H7 (cell line): Measurements from ENCODE around the gene FADS3. TPM values are rescaled to one million over a fixed set of nuclear protein-coding genes. Genes with fewer than 3 reads are reported as not detected.
A peak's percentile ranks its signal among the peaks of the same experiment; 100 is the strongest.

Source experiments
- DNase-seq: peaks from one replicate; pipeline ENCODE4 v3.0.0; 2012
- H3K27me3 ChIP-seq: 2 replicates; pipeline ENCODE4 v1.6.0; 2011; ENCODE audit warnings: mild to moderate bottlenecking, low read length; ENCODE audit not compliant: control insufficient read depth, insufficient read depth
- H3K36me3 ChIP-seq: replicated peaks from 2 replicates; pipeline ENCODE4 v1.5.1; 2011; ENCODE audit warnings: low read length; ENCODE audit not compliant: control insufficient read depth, insufficient read depth
- H3K4me3 ChIP-seq: 2 replicates; pipeline ENCODE4 v1.5.1; 2011; ENCODE audit warnings: low read depth, mild to moderate bottlenecking, control low read depth, low read length, moderate library complexity; ENCODE audit not compliant: insufficient read depth
- total RNA-seq: library from RNA; depleted of rRNA; stranded (reverse); fragments of >200 nt; shearing (Covaris generic); gene quantifications from 2 replicates; pipeline ENCODE4 v1.2.3, GENCODE V29; 2014; rRNA removed

The FADS3 gene
- 27.1 and 41.3 TPM in 2 replicates for total RNA-seq

DNA sequence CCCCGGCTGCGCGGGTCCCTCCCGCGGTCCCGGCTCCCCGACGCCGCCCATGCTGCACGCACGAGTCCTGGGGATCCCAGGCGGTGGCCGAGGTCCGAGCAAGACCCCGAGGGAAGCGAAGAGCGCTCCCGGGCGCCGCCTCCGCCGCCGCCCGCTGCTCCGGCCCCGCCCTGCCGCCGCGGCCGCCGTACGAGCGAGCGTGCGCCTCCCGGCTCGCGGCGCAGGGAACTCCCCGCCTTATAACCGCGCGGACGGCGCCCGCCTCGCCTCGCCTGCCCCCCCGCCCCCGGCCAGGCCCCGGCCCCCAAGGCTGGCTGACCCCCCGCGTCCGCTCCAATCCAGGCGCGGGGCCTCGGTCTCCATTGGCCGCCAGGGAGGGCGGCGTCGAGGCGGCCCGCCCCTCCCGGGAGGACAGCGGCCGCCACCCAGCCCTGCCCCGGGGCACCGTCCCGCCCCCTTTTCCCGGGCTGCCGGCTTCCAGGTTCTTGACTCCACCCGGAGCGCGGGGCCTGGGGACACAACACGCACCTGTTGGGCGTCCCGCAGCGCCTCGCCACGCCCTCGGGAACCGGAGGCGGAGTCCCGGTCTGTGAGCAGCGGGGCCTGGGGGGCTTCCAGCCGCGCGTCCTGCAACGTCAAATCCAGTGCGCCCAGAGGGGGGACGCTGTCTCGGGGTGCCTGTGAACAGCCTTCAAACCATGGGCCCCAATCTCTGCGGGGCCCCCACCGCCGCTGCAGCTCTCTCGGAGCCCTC is at the start of gene FADS3:
FADS3 (minus strand) TSS at position 215 of the 754 bp plus-strand sequence; CDS start at position 51, 164 bp downstream.
- no peaks in the 10 kb centered on the region for H3K36me3 ChIP-seq
- H3K27me3 ChIP-seq = peaks cover 3% of the 10 kb centered on the region; the same call in 1 of the 2 replicates
- DNase-seq = peak; percentile 99
- peak within 1 kb of the TSS; percentile 79 for H3K4me3 ChIP-seq

- Histone ChIP-seq H3K4me3 (no peak overlapping the region), H3K27me3 (no peaks in the 10 kb centered on the region), H3K36me3 (no peaks in the 10 kb centered on the region)
- DNase-seq = no peak
These were observed 49.1 kb upstream of the FADS3 start for GRCh38 chr11:61940466-61940865.

- DNase-seq = no peak
- no peaks in the 10 kb centered on the region for H3K27me3 ChIP-seq
- no peak overlapping the region for H3K4me3 ChIP-seq
- no peaks in the 10 kb centered on the region for H3K36me3 ChIP-seq
These were observed 44.5 kb upstream of the FADS3 start for GRCh38 chr11:61935861-61936260.

- Histone ChIP-seq H3K27me3 (no peaks in the 10 kb centered on the region), H3K4me3 (no peak overlapping the region), H3K36me3 (no peaks in the 10 kb centered on the region)
- DNase-seq = no peak
These were observed 39.6 kb upstream of the FADS3 start for GRCh38 chr11:61930933-61931332.

GRCh38 chr11:61928606-61929005 is 37.3 kb upstream of the FADS3 start:
- H3K4me3 ChIP-seq = no peak overlapping the region
- no peak for DNase-seq
- no peaks in the 10 kb centered on the region; the same call in 1 of the 2 replicates for H3K27me3 ChIP-seq
- H3K36me3 ChIP-seq = no peaks in the 10 kb centered on the region

DNA sequence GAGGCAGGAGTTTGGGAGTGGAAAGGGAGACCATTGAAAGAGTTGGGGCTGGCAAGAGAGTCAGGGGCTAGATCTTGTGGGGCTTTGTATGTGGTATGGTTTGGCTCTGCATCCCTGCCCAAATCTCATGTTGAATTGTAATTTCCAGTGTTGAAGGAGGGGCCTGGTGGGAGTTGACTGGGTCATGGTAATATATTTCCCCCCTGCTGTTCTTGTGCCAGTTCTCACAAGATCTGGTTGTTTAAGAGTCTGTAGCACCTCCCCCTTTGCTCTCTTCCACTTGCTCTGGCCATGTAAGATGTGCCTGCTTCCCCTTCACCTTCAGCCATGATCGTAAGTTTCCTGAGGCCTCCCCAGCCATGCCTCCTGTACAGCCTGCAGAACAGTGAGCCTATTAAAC is 36.2 kb upstream of the FADS3 start:
- no peaks in the 10 kb centered on the region; the same call in 1 of the 2 replicates for H3K27me3 ChIP-seq
- H3K36me3 ChIP-seq = no peaks in the 10 kb centered on the region
- no peak overlapping the region for H3K4me3 ChIP-seq
- no peak for DNase-seq

DNA sequence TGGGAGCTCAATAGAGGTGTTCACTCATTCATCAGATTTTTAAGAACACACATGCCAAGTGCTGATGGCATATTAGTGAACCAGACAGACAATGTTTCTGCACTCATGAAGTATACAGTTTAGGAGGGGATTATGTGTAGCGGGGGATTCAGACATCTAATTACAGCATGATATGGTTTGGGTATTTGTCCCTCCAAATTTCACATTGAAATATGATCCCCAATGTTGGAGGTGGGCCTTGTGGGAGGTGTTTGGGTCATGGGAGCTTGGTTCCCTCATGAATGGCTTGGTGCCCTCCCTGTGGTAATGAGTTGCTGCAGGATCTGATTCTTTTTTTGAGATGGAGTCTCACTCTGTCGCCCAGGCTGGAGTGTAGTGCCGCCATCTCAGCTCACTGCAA is 34.9 kb upstream of the FADS3 start:
- H3K36me3 ChIP-seq = no peaks in the 10 kb centered on the region
- DNase-seq = no peak
- no peaks in the 10 kb centered on the region; the same call in 1 of the 2 replicates for H3K27me3 ChIP-seq
- H3K4me3 ChIP-seq = no peak overlapping the region

DNA sequence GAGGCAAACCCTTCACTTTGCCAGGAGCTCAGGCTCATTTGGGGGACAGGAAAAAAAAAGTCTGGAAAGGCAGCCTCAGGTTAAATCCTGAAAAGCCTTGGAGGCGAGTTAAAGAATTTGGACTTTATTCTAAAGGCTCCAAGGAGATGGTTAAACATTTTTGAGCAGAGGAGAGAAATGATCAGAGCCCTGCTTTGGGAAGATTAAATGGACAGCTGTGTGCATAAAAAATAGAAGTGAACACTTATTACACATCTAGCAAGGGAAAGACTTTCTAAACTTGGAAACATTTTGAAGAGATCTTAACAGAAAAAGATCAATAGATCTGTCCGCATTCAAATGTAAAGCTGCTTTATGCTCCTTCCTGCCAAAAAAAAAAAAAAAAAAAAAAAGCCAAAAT is 34.4 kb upstream of the FADS3 start:
- H3K4me3 ChIP-seq = no peak overlapping the region
- DNase-seq = no peak
- H3K36me3 ChIP-seq = no peaks in the 10 kb centered on the region
- H3K27me3 ChIP-seq = no peaks in the 10 kb centered on the region; the same call in 1 of the 2 replicates

DNA sequence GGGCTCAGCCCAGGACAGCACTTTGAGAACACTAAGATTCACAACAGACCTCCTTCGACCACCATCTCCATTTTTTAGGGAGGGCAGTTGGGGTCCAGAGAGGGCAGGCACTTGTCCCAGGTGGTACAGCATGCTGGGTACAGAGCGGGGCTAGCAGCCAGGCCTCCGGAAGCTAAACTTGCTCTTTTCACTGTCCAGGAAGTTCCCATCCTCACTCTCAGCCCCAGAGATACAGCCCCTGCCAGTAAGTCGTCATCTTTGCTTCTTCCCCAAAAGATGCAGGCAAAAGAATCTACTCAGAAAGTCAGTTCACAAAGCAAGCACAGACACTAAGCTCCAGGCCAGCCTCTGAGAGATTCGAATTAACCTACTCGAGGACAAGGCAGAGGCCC is 32.7 kb upstream of the FADS3 start:
- H3K27me3 ChIP-seq = peaks cover 2% of the 10 kb centered on the region; the same call in 1 of the 2 replicates
- DNase-seq = no peak
- H3K4me3 ChIP-seq = no peak overlapping the region
- H3K36me3 ChIP-seq = no peaks in the 10 kb centered on the region

DNA sequence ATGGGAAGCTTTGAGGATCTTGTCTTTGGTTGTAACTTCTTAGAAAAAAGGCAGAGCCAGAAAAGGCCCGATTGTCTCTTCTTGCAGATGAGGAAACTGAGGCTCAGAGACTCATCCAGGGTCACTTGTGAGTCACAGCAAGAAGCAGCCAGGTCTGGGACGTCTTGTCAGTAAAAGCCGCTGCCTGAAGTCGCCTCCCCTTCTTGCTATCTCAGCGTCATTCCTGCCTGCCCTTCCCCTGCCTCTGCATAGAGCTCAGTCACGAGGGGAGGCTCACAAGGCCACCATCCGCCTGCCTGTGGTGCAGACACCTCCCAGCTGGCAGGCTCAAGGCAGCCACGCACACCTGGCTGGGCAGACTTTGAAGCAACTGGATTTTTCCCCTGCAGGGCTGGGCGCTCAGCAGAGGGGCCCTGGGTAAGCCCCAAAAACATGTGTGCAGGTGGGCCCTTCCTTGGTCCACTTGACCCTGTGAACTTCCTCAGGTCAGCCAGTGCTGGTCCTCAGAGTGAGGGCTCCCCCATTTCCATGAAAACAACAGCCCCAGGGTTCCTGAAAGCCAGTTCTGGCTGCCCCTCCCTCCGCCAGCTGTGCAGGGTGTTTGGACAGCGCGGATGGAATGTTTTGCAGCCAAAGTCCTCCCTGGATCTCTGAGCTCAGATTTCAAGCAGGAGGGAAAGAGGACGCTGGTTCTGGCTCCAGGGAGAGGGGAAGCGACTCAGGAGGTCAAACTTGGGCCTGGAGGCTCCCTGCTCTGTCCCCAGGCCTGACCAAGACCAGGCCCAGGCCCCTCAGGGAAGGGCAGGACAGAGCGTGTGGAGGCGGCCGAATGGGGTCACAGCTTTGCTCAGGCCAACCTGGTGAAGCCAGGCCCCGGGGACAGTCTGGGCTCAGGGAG is 32.1 kb upstream of the FADS3 start:
- DNase-seq = peak; percentile 85
- Histone ChIP-seq H3K4me3 (no peak overlapping the region), H3K36me3 (no peaks in the 10 kb centered on the region), H3K27me3 (peaks cover 3% of the 10 kb centered on the region)

GRCh38 chr11:61922539-61922938 is 31.2 kb upstream of the FADS3 start:
- Histone ChIP-seq H3K36me3 (no peaks in the 10 kb centered on the region), H3K4me3 (no peak overlapping the region)
- peak; percentile 45 for DNase-seq

DNA sequence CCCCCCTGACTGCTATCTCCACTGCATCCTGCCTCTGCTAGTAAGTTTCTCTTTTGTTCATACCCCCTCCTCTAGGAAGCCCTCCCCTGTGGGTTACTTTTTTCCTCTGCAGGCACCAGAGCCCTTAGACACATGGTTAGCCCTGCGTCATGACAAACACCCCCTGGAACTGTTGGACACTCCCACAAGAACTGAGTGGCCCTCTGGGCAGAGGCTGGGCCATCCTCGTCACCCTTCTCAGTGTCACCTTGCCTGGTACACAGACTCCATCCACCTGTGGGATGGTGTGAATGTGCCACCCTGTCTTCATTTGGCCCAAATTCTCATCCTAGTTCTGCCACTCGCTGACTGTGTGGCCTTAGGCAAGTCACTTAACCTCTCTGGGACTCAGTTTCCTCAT is 30.1 kb upstream of the FADS3 start:
- Histone ChIP-seq H3K4me3 (no peak overlapping the region), H3K36me3 (no peaks in the 10 kb centered on the region), H3K27me3 (peaks cover 20% of the 10 kb centered on the region)
- DNase-seq = no peak

More at GRCh38 chr11:61922539-61922938, 31.2 kb upstream of the FADS3 start:
- H3K27me3 ChIP-seq = peaks cover 12% of the 10 kb centered on the region

DNA sequence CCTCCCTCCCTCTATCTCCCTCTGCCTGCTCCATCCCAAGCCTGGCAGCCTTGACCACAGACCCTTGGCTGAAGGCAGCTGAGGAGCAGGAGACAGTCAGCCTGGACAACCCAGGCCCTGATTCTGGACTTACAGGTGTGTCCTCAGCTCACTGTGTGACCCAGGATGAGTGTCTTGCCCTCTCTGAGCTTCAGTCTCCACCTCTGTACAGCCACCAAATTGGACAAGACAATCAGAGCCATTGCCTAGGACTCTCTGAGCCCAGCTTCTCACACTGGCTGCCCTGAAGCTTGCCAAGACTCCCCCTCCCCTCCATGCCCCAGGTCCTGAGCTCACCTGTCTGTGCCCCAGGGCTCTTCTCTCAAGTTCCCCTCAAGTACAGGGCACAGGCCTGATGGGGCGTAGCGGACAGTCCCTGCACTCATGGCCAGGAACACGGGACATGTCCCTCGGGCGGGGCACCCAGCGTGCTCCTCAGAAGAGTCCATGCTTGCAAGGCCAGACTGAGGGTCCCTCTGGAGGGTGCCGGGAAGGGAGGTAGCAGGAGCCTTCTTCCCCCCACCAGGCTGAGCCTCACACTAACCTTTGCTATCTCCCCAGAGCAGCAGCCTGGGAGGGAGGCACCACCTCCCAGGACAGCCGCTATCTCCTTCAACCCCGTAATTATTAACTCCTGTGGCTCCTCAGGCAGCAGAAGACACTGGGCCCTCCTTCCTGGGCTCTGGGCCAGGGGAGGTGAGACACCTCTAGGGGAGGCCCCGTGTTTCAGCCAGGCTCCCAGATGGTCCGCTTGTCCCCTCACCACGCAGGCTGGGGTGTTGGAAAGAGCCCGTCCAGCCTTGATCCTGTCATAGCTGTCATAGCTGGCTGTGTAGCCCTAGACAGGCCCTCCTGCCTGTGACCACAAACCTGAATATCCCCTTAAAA is 28.6 kb upstream of the FADS3 start:
- DNase-seq = peak; percentile 31
- Histone ChIP-seq H3K36me3 (no peaks in the 10 kb centered on the region), H3K4me3 (no peak overlapping the region)

More for the DNA sequence above, 28.6 kb upstream of the FADS3 start:
- H3K27me3 ChIP-seq = peaks cover 24% of the 10 kb centered on the region
